GM21447 (cell line): ENCODE data around the gene LCN1.

Experiments used
- ATAC-seq: cut with Tn5 transposase; IDR thresholded peaks from one replicate; pipeline ENCODE4 v1.9.1; 2021; ENCODE audit not compliant: unreplicated experiment

LCN1 gene

DNA sequence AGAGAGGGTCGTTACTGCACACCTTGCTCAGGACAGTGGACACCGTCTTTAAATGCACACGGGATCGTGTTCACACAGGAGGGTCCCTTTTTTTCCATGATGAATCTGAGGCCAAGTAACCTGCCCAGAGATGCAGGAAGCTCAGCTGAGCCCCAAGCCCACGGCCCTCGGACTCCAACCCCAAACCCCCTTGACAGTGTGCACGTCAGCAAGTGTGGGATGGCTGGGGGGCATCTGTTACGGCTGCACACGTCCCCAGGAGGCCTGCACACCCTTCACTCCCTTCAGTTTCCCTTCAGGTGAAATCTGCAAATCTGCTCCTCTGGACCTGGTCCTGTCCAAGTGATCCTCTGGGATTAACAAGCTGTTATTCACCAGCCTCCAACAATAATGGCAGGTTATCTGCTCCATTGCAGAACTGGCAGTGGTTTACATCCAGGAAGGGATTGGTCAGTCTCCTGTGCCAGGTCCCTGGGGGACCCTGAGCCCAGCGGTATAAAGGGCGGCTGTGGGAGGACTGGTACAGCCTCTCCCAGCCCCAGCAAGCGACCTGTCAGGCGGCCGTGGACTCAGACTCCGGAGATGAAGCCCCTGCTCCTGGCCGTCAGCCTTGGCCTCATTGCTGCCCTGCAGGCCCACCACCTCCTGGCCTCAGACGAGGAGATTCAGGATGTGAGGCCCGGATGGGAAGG lies at the start of gene LCN1:
Gene LCN1, plus strand, starts transcription at position 525 of the 692 bp plus-strand sequence. Its CDS starts 58 bp downstream, at position 583.
- no peak for ATAC-seq

DNA sequence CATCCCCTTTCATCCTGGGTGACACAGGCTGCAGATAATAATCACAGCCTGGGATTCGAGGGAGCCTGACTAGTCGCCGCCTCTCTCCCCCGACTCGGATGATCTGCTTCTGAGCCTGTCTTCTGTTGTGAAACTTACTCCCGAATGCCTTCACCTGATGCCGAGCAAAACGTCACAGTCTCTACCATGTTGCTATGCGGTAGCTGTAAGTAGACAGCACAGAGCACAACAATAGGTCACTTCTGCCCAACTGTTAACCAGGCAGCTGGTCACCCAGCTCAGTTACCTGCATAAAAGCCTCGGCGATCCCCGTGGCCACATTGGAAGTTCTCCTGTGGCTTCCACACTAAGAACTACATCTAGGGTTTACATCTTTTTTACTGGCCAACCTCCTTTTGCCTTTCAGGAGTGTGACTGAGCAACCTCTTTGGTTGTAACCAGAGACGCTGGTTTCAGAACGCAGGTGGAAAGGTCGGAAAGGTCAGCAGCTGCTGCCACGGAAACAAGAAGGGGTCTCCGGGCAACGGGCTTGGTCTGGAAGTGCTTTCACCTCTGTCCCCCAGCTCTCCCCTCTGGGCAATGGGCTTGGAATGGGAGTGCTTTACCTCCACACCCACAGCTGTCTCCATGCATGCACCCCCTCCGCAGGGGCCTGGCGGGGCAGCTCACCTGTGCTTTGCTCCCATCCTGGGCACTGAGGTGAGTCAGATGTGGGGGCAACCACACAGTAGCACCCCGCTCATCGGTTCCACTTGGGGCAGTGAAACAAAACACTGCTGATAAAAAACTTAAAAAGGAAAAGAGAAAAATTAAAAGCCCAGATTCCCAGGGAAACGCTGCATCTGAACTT lies 49.2 kb upstream of the LCN1 start:
- no peak for ATAC-seq

DNA sequence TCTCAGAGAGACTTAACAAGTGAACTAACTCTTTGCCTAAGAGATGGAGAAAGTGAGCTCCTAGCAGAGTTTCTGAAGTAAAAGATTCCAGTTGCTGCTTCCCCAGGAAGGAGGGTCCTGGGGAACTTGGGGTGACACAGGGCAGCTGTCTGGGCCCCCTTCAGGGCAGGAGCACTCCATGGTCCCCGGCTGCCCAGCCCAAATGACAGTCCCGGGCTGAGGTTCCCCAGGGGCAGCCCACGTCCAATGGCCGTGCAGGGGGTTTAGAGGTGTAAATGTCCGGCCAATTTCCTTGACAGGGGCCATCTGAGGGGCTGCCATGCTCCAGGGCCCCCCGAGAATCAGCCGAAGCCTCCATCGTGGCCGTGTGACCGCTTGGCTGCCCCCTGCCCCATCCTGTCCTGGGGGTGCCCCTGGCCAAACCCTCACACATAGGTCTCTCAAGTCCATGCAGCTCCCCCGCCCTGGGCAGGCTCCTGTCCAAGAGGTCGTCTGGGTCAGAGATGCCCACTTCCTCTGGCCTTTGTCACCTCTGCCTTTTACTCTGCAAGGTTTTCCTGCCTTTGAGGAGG lies 47.2 kb upstream of the LCN1 start:
- ATAC-seq = no peak

DNA sequence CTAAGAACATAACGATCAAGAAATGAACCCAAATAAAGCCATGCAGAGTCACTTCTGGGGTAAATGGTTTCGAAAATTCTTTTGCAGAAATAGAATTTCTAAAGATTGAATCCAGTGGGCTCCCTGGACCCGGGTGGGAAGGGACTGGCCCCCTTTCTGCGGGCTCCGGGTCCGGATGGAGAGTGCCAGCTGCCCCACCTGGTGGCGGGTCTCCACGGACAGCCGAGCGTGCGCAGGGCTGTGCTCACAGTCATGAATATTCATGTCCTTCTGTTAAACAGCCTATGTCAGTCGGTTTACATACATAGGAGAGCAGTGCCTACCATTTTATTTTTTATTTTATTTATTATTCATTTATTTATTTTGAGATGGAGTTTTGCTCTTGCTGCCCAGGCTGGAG lies 46.3 kb upstream of the LCN1 start:
- ATAC-seq = no peak

DNA sequence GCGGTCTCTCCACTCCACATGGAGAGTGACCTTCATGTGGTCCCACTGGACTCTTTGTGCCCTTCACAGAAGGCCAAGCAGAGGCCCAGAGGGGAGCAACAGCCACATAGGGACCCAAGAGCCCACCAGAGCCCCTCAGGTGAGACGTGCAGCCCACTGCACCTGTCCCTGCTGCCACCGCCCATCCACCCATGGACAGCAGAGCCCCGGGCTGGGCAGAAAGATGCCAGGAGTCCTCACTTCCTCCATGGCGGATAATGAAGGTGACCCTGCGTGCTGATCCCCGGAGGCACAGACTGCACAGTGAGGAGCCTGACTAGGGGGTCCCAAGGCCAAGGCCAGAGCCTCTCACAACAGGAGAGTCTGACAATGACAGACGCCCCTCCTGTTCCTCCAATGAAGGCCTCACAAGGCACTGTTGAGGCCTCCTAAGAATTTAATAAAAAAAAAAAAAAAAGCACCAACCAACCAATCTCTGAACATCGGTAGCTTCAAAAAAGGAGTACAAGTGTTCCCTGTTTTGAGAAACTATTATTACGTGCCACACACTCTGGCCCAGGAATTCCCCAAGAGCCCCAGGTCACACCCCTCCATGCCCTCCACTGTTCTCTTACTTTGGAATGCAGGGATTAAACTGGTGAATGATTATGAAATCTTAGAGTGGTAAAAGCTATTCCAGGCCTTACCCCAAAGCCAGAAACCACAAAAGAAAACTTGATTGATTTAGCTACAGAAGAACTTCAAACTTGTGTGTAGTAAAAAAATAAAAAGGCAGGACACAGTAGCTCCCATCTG lies 44.5 kb upstream of the LCN1 start:
- no peak for ATAC-seq

DNA sequence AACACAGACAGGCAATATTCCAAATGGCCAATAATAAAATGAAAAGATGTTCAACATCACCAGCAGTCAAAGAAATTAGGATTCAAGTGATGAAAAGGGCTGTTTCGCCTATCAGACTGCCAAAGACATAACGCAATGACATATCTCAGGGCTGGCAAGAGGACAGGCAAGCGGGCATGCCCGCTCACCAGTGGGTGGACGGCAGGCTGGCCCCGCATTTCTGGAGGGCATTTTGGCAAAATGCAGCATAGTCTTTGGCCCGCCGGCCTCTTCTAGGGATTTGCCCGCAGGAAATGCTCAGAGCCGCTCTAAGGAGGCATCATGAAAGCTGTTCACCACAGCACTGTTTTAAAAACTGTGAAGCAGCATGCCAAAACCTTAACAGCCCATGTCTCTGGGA lies 43.0 kb upstream of the LCN1 start:
- ATAC-seq = no peak

DNA sequence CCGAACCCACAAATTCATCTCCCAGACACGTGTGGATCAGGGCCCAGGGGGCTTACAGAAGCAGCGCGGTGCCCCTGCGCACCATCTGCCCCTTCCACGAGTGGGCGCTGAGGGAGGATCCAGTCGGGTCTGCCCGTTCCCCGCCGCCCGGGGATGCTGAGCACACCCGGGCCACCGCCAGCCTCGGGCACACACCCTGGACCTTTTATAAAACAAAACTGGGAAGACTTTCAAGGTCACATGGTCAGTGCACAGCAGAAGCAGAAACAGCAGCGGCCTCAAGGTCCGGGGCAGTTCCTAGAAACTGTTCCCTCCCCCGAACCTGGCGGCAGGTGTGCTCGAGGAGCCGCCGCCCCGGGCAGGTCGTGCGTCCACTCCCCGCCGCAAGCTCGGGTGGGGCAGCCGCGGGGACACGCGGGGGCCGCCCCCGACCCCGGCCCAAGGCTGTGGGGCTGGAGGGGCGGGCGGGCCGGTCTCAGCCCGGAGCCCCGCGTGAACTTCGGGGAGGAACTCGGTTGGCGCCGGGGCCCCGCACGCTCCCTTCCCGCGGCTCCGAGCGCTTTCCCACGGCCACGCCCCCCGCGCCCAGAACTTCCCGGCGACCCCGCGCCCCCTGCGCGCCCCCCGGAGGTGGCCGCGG lies 42.3 kb upstream of the LCN1 start:
- ATAC-seq = no peak

DNA sequence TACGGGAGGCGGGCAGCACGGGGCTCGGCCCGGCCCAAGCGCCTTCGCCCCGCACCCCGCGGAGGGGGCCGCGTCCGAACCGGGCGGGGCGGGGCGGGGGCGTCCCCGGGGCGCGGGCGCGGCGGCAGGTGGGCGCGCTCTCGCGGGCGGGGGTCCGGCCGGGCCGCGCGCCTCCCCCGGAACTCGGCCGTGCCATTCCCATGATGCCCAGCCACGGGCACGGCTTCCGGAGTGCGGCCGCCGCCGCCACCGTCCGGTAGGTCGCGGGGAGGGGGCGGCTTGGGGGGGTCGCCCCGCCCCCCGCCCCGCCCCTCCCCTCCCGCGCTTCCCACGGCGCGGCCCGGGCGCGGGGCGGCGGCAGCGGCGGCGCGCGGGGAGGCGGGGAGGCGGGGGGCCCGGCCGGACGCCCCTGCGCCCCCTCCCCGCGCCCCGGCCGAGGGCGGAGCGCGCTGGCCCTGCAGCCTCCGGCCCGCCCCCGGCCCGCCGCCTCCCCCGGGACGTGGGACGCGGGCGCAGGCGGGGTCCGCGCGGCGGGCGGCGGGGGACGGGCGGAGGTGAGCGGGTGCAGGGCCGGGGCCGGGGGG lies 41.7 kb upstream of the LCN1 start, which contains the start of gene PPP1R26:
Gene PPP1R26, plus strand, starts transcription at position 314 of the 584 bp plus-strand sequence. CDS start 4,729 bp downstream, outside the sequence.
- no peak for ATAC-seq

DNA sequence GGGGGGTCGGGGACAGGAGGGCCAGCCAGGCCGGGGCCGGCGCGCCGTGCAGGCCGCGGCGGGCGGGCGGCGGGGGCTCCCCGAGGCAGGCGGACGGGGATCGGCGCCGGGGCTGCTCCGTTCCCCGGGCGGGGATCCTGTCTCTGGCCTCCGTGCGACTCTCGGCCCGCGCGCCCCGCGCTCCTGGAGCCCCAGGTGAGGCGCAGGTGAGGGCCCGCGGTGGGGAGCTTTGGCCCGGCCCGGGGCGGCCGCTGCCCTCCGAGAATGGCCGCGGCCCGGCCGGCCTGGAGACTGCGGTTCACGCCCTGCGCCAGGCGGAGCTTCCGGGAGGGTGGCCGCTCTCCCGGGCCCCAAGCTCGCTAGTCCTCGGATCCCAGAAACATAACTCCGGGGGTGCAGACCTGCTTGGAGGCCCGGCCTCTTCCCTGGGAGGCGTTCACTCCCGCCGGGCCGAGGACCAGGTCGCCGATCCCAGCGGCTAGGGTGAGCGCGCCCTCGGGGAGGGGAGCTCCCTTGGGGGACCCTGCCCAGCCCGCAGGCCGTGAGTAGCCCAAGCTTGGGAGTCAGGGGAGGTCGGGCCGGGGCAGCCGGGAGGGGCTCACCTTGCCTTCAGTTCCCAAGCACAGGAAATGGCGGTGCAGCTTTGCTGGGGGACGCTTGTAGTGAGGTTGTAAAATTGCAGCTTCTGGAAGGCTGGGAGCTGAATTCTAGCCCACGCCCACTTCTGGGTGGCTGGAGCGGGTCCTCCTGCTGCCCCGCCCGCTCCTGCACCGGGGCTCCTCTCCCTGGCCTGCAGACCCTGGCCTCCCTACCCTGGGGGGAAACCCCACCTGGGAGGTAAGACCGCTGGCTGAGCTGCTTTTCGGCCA lies 40.9 kb upstream of the LCN1 start:
- no peak for ATAC-seq

DNA sequence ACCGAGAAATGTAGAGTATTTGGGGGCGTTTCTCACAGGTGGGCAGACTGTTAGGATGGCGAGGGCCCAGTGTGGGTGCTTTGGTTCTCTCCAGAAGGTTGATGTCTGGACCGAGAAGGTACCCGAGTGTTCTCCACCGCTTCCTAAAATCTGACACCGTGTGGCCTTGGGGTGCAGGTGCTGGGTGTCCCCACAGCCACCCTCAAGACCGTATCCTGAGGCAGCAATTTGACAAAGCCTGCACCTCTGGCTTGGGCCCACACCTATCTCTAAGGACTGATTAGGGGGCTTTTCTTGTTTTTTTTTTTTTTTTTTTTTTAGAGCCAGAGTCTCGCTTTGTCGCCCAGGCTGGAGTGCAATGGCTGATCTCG lies 40.3 kb upstream of the LCN1 start:
- no peak for ATAC-seq

DNA sequence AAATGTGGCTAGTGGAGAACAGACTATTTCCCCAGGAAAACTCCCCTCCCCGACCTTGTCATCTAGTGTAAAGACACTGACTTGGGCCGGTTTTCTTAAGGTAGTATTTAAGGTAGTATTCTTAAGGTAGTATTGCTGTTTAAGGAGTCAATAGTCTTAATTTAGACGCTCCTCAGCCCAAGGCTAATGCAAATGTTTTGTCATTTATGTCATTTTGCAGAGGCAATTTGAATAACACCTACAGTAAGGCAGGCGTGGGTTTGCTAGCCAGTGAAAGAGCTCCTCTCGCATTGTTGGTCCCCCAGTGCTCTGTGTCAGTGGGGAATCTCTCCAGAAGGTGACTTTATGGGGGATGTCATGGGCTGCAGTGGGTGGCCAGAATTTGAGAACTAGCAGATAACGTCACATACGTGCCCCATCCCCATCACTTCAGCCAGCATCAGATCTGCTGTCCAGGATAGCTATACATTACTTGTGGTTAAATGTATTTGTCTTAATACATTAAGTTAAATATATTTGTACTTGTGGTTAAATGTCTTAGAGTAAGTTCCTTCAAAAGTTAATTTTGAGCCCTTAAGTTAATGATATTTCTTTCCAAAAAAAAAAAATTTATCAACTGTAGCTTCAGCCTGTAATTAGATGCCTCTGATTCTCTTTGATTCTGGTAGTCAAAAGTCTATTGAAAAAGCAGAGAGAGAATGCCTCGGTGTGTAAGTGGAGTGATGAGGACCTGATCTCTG lies 39.1 kb upstream of the LCN1 start:
- no peak for ATAC-seq

DNA sequence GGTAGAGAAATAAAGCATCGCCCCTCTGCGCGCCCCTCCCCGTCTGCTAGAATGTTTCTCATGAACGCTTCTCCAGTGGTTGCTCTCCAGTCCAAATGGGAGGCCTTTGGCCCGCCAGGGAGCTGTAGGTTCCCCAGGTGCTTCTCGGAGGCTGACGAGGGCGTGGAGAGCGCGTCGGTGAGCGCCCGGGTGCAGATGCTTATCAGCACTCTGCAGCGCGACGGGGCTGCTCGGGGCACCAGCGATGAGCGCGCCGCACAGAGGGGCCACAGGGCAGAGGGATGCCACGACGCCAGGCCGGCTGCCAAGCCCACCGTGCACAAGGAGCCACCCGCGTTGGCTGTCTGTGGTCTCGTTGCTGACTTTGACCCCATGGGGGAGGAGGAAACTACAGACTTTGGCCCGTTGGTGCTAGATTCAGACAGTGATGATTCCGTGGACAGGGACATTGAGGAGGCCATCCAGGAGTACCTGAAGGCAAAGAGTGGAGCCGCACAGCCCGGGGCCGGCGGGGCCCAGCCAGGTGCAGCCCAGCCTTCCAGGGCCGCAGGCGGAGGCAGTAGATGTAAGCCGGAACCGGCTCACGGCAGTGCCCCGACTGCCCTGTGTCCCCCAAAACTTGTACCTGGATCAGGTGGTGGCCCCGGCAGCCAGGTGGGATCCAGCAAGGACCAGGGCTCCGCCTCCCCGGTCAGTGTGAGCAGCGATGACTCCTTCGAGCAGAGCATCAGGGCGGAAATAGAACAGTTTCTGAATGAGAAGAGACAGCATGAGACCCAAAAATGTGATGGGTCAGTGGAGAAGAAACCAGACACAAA lies 36.6 kb upstream of the LCN1 start:
- no peak for ATAC-seq

DNA sequence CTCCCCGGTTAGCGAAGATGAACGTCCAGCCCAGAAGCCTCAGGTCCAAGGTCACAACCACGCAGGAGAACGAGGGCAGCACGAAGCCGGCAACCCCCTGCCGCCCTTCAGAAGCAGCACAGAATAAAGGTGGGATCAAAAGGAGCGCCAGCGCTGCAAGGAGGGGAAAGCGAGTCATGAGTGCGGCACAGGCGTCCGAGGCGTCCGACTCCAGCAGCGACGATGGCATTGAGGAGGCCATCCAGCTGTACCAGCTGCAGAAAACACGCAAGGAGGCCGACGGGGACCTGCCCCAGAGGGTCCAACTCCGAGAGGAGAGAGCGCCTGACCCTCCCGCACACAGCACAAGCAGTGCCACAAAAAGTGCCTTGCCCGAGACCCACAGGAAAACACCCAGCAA lies 35.9 kb upstream of the LCN1 start:
- ATAC-seq = no peak

DNA sequence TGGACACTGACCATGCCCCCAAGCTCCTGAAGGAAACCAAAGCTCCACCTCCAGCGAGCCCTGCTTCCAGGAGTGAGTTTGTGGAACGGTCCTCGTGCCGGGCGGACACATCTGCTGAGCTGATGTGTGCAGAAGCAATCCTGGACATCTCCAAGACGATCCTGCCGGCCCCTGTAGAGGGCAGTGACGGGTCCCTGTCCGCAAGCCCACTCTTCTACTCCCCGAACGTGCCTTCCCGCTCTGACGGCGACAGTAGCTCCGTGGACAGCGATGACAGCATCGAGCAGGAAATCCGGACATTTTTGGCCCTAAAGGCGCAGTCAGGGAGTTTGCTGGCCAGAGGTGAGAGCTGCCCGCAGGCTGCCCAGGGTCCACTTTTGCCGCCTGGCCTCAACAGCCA lies 35.4 kb upstream of the LCN1 start:
- no peak for ATAC-seq

DNA sequence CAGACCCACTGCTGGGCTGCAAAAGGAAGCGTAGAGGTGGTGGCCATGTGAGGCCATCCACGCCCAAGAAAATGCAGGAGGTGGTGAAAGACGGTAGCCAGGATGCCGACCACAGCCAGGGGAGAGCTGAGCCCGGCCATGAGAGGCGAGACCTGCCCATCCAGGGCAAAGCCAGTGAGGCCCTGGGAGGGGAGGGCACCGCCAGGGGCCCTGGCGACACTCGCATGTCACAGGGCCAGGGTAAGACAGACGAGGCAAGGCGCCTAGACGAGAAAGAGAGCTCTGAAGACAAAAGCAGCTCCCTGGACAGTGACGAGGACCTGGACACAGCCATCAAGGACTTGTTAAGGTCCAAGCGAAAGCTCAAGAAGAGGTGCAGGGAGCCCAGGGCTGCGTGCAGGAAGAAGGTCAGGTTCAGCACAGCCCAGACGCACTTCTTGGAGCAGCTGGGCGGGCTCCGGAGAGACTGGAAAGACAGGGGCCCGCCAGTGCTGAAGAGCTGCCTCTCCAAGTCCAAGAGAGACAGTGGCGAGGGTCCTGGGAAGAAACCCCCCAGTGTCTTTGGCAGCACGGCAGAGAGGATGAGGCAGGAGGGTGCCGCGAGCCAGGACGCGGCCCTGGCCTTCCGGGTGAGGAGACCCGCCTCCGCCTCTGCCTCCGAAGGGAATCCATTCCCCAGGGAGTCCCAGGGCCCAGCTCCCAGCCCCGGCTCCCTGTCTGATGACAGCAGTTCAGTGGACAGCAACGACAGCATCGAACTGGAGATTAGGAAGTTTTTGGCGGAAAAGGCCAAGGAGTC lies 34.8 kb upstream of the LCN1 start:
- no peak for ATAC-seq

DNA sequence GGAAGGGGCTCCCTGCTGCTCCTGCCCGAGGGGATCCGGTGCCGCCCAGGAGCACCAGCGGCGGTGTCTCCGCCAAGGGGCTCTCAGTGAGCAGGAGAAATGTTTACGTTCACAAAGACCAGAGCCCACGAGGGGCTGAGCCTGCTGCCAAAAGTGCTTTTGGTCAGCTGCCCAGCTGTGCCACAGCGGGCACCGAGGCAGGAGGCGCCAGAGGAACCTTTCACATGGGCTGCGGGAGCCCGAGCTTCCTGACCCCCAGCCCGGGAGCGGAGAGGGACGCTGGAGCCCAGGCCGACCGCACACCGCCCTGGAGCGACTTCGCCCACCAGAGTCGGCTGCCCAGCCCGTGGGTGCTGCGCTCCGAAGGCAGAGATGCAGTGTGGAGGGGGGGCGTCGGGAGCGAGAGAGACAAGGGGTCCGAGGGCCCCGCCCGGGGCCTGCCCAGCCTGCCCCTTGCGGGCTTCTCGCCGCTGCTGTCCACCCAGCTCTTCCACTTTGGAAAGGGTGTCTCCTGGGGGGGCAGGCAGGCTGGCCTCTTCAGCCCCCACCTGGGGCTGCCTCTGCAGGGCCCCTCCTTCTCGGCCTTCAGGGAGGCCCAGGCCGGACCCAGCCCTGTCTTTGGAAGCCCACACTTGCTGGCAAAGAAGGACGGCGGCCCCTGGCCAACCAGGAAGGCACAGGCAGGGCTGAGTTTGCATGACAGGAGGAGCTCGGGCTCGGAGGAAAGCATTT lies 33.8 kb upstream of the LCN1 start:
- ATAC-seq = no peak

DNA sequence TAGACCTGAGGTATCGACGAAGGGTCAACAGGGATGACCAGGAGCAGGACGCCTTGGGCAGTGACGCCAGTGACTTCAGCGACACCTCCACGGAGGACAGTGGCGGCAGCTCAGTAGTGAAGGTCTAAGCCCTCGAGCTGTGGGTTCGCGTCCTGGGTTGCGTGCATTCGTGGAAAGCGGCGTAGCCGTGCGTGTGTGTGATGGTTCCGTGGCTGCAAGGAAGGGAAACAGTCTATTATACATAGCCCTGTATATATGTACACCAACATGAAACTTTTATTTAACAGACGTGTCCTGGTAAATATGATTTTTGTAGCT lies 33.3 kb upstream of the LCN1 start:
- ATAC-seq = no peak
